SK-N-SH (cell line): ENCODE measurements around the gene PCCB.

Experiments
- EZH2phosphoT487 ChIP-seq: fragments of 200-600 bp; sonication (generic); IDR thresholded peaks from 2 replicates; pipeline ENCODE4 v1.6.1; 2017; ENCODE audit warnings: low read depth, mixed run types, mild to moderate bottlenecking, antibody characterized with exemption, moderate library complexity, borderline replicate concordance
- RAD21 ChIP-seq: IDR thresholded peaks from 2 replicates; pipeline ENCODE4 v1.6.1; 2012; ENCODE audit warnings: mild to moderate bottlenecking, low read length
- TF ChIP-seq, protein P1 (sequence below): fragments of 200-600 bp; sonication (generic); IDR thresholded peaks from 2 replicates; pipeline ENCODE4 v1.6.1; 2017; ENCODE audit warnings: antibody characterized with exemption, mild to moderate bottlenecking, moderate library complexity

DNA sequence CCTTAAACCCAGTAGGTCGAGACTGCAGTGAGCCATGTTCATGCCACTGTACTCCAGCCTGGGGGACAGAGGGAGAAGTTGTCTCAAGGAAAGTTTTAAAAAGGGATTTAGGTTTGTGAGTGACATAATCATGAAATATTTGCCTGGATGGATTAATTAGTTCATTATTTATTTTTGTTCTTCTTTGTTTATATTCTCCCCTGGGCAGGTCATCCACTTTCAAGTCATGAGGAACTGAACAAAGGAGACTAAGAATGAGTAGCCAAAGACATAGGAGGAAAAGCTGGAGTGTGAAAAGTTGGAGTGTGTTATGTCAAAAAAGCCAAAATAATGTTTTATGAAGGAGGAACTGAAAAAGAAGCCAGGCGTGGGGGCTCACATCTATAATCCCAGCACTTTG lies 17.7 kb upstream of the PCCB start:
- TF ChIP-seq, protein P1, sequence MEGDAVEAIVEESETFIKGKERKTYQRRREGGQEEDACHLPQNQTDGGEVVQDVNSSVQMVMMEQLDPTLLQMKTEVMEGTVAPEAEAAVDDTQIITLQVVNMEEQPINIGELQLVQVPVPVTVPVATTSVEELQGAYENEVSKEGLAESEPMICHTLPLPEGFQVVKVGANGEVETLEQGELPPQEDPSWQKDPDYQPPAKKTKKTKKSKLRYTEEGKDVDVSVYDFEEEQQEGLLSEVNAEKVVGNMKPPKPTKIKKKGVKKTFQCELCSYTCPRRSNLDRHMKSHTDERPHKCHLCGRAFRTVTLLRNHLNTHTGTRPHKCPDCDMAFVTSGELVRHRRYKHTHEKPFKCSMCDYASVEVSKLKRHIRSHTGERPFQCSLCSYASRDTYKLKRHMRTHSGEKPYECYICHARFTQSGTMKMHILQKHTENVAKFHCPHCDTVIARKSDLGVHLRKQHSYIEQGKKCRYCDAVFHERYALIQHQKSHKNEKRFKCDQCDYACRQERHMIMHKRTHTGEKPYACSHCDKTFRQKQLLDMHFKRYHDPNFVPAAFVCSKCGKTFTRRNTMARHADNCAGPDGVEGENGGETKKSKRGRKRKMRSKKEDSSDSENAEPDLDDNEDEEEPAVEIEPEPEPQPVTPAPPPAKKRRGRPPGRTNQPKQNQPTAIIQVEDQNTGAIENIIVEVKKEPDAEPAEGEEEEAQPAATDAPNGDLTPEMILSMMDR = no peak
- TF ChIP-seq RAD21 (no peak), EZH2phosphoT487 (no peak)
